CD4-positive, alpha-beta T cell treated with Interleukin-21 for 1 hour (primary cell): Measurements from ENCODE around the gene PRKAR2B.

ENCODE experiments used
- DNase-seq: peaks from one replicate; pipeline ENCODE4 v3.0.0-alpha.2; 2020

The PRKAR2B gene

DNA sequence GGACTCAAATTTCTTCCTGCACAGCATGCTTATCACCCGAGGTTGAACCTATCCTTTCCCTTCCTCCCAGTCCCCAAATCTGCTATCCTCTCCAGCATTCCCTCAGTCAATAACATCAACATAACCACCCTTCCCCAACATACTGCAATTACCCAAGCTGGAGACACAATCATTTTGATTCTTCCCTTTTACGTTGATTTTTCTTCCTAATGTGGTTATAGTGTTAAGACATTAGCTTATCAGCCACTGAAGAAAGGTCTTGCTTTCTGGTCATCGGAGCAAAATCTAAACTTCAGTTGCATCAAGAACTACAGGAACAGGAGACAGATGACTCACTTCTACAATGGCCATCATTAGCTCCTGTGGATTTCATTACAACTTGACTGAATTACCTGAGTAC lies 120.8 kb downstream of the PRKAR2B start:
- DNase-seq, result no peak

DNA sequence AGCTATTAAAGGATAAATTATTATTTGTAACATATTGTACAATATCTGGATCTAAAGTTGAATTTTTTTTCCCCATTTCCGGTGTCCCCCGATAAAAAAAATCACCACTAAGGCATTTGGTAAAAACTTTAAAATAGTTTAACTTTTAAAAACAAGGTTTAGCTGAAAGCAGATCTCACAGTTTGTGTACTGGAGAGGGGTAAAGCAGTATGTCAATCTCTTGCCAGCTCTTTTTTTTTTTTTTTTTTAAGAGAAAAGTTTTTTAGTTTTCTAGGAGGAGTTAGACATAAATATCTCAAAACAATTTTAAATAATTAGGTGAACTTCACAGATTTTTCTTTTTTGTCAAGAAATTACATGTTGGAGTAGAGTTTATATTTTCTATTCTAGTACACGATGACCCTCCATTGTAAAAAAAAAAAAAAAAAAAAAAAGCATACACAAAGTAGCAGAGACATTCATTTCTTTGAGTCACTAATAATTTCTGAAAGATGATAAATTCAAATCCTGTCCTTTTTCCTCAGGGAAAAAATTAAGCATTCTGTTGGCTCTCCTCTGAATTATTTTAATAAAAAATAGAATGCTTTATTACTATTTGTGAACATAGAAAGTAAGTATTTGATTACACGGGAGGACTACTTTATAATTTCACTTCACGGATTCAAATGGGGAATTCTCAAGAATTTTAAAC lies 122.4 kb downstream of the PRKAR2B start:
- no peak for DNase-seq

DNA sequence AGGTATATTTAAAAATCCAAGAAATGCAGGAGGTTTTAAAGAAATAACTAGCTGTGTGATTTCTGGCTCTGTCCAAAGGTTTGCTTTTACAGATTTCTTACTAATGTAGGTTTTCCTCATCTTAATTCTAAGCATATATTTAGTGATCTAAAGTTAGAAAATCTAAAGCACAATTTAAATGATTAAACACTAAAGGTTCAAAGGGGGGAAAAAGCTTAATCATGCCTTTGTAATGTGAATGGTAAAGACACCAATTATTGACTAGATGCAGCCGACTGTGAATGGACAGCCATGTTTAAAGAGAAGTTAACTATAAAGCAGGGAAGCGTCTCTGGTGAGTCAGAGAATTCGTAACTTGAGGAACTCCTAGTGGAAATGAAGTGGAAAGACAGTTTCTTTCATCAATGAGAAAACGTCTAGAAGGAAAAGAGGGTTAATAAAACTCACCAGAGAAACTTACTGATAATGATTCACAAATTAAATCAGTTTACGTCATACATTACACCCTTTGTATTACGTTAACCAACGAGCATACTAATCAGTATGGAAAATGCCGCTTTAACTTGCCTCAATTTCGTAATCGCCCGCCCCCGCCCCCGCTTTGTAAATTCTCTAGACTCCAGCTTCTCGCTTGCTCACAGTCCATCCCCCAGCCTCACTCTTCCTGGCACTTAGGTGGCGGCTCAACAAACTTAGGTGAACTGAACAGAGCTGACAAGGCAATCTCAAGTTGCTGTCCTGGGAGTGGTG lies 123.2 kb downstream of the PRKAR2B start:
- peak; percentile 77 for DNase-seq

DNA sequence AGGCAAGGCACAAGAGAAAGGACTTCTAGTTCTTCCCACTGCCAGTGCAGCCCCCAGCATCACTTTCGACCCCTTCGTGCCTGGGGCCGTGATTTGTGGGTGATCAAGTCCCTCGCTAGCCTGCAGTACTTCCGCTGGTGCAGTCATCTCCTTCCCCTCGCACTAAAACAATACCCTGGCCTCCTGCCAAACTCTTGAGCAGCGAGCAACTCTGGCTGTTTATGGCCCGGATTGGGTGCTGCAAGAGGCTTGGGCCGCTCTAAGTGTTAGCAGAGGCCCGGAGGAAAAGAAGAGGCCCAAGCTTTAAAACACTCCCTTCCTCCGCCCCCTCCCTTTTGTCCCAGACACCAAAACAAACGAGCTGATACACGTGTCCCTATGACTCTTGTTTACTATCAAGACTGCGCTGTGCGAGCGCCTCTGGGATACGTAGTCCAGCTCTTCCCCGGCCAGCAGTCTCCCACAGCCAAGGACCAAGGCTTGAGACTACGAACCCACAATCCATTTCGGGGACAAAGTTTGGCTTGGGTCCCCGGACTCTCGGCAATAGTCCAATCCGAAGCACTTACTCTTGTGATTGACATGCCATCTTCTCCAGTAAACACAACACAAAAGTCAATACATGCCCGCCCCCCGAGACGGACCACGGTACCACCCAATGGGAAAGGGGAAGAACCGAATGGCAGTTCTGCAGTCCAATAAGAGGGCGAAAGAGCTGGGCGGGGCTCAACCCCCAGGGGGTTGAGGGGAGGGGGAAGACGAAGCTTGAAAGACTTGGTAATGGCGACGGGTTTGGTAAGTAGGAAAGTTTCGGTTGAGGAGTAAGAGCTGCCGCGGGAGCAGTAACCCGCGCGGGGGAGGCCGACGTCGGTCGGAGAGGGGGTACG lies 124.0 kb downstream of the PRKAR2B start, which contains the start of gene HBP1:
HBP1 (plus strand) TSS at position 771 of the 887 bp plus-strand sequence. CDS start 10,891 bp downstream, outside the sequence.
- peak; percentile 100 for DNase-seq

DNA sequence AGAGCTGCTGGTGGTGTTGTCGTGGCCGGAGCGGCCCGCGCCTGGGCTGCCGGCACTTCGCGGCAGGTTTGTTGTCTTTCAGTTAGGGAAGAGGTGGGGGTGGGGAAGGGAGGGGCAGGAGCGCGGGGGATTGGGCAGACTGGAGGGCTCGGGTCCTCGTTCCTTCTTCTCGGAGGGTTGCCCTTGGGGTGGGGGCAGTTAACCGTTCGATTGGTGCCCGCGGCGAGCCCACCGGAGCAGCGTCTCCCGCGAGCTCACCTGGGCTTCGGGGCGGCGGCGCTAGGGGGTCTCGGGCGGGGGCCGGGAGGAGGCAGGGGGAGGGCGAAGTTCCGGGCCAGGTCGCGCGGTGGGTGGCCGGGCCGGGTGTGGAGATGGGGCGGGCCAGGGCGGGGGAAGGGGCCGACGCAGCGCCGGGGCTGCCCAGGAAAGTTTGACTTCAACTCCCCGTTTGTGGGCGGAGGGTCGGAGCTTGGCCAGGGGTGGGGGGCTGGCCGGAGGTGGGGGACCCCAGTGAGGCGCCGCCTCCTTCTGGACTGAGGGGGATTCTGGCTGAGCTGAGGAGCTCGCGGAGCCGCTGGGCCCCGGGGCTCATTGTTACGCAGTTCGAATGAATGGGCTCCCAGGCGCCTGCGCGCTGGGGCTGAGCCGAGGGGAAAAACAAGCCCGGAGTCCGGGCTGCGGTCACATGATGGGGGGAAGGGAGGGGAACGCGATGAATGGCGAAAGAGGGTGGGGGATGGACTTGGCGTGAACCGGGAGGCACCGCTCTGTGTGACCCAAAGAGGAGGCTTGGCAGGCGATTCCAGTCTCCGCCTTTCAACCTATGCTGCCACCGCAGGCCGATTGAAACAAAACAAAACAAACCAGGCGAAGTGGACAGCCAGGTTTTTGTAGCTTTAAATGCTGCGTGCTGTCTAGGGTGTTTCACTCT lies 124.9 kb downstream of the PRKAR2B start:
- DNase-seq, result peak; percentile 91

DNA sequence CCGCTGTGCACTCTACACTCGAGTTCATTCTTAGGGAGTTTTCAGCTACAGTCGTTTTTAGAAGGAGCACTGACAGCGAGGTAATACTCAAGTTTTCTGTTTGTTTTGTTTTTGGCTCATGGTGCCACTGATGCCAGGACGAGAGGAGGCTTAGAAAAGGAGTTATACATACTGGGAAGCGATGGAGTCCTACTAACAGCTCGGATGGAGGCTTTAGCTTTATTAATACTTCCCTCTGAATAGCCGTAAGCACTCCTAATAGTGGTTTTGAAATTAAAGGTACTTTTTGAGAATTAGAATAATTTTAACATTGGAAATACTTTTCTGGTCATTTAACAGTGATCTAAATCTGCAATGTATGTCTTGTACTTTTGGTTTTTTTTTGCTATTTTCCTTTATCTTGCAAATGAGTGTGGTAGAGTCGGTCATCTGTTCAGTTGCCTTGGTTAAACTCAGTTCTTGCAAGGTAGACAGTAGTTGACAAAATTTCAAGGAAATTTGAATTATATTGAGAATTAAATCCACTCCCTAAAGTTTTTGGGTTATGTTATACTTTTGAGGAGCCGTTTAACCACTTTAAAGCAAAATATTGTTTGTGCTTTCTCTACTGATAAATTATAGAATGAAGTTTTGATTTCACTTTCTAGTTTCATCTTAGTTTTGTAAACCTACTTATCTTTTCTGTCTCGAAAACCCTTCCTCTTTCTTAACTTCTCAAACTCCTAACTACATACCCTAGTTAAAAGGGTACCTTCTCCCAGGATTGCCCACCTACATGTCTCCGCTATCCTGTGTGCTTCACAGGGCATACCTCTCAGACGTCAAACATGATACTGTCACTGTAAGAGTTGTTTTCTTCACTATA lies 125.8 kb downstream of the PRKAR2B start:
- no peak for DNase-seq

DNA sequence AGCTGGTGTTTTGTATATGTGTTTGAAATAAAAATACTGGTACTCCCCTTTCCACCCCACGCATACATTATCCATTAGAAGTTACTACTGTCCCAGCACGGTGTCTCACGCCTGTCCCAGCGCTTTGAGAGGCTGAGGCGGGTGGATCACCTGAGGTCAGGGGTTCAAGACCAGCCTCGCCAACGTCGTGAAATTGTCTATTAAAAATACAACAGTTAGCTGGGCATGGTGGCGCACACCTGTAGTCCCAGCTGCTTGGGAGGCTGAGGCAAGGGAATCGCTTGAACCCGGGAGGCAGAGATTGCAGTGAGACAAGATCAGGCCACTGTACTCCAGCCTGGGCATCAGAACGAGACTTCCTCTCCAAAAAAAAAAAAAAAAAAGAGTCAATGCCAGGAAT lies 127.0 kb downstream of the PRKAR2B start:
- DNase-seq, result no peak

DNA sequence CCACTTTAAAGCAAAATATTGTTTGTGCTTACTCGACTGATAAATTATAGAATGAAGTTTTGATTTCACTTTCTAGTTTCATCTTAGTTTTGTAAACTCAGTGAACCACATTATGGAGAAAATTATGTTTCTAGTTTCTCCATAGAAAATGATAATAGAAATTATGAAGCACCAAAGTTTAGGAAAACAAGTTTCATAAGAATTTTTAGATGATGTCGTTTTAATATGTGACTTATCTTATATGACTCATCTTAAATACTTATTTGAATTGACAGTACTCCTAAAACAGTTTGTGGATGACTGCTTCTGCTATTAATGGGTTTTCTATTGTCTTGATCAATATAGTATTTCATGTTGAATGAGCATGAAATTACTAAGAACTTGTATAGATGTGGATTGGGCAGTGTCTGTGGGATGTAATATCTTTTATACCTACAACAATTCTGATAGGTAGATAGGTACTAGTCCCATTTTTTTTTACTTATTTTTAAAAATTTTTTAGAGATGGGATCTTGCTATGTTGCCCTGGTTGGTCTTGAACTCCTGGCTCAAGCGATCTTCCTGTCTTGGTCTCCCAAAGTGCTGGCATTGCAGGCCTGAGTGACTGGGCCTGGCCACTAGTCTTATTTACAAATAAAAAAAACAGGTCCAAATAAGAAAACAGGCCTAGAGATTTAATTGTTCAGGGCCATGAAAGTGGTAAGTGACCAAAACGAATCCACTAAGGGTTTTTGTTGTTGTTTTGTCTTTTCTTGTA lies 127.9 kb downstream of the PRKAR2B start:
- DNase-seq, result no peak

DNA sequence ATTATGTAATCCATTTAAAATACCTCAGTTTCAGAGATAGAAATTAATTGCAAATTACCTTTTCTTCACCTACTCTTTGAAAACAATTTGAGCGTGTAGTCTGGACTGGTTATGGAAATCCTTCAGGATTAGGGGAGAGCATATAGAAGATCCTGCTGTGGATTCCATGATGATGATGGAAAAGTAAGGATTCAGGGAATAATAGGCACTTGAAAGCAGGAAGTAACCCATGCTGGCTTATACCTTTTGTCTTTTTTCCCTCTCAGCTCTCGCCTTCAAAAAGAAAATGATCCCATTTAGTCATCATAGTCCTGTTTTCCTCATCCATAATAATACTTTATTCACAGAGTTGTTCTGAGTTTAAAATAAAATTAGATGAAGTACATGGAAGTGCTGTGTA lies 128.7 kb downstream of the PRKAR2B start:
- DNase-seq, result no peak

DNA sequence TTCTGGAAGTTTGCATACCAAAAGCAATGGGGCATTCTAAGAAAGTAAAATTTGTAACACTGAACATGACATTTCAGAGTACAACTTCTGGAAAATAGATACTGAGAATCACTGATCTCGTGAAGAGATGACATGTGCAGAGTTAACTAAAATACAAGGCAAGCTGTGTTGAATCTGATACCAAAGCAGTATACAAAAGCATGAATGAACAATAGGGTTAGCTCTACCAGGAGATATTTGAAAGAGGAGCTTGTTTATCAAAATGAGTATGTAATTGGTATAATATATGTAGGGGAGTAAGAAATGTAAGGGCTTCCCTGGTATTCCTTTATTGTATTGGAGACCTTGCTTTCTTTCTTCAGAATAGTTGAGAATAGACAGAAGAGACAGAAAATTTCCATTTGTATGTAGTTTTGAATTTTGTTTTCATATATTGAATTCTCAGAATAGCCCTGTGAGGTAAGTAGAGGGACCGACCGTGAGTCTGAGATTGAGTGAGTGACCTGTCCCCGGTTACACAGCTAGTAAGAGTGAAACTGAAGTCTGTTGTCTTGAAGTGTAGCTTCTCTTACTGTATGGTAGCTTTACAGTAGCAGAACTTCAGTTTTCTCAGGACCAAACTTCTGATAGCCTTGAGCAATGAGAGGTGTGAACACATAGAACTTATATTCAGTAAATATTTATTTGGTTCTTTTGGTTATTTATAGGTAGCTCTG lies 129.3 kb downstream of the PRKAR2B start:
- DNase-seq, result no peak

DNA sequence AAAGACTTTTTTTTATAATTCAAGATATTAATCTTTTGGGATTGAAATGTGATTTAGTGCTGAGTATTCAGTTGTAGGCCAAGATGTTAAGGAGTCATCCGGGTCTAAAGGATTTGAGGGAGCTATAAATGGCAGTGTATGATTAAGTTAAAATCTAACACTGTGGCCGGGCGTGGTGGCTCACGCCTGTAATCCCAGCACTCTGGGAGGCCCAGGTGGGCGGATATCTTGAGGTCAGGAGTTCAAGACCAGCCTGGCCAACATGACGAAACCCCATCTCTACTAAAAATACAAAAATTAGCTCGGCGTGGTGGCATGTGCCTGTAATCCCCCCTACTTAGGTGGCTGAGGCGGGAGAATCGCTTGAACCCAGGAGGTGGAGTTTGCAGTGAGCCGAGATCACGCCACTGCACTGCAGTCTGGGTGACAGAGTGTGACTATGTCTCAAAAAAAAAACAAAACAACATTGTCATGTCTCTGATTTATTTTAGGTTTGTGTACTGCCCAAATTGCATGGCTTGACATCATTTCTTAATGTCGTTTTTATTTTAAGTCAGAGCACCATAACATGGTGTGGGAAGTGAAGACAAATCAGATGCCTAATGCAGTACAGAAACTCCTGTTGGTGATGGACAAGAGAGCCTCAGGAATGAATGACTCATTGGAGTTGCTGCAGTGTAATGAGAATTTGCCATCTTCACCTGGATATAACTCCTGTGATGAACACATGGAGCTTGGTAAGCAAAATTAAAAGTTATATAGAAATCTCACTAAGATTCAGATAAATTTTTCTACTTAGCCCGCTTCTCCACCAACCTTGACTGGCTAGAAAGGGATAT lies 135.0 kb downstream of the PRKAR2B start:
- no peak for DNase-seq

DNA sequence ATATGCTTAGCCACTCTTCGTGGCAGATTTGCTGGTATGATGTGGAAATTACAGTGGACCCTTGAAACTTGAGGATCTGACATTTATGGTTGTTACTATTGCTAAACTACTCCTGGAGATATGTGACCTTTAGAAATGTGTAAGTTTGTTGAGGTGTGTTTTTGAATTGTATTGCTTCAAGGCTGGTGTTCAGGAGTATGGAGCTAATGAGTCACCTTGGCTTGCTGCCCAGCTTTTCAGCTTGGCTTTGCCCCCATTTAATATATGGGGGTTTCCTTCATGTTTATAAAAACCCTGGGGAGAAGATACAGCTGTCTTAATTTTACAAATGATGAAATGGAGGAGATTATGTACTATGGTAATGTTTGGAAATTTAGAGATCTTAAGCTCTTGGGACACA lies 135.9 kb downstream of the PRKAR2B start:
- DNase-seq, result peak; percentile 20

DNA sequence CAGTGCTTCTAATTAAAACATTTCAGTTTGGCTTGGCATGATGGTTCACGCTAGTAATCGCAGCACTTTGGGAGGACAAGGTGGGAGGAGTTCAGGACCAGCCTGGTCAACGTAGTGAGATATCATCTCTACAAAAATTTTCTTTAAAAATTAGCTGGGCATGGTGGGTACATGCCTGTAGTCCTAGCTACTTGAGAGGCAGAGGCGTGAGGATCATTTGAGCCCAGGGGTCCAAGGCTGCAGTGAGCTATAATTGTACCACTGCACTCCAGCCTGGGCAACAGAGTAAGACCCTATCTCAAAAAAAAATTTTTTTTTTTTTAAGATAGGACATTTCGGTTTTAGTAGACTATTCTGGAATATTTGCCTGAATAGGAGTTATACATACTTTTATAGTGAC lies 136.7 kb downstream of the PRKAR2B start:
- no peak for DNase-seq

DNA sequence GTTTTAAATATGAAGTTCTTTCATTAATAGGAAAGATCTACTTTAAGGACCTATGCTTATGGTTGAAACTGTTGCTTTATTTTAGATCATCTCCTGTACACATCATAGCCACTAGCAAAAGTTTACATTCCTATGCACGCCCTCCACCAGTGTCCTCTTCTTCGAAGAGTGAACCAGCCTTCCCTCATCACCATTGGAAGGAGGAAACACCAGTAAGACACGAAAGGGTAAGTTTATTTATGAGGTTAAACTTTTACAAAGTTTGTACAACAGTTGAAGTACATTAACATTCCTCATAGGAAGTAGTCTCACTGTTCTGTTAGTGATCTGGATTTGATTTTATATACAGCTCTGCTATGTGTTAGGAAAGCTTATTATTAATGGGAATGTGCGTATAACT lies 141.2 kb downstream of the PRKAR2B start:
- DNase-seq, result no peak

DNA sequence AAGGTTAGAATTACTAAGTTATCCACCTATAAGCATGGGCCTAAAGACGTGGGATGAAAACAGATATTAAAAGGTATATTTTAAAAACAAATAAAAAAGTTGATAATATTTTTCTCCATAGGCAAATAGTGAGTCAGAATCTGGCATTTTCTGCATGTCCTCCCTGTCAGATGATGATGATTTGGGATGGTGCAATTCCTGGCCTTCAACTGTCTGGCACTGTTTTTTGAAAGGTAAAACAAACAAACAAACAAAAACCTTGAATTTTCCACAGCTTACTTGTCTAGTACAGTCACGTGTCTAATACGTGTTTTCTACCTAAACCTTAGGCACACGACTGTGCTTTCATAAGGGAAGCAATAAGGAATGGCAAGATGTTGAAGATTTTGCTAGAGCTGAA lies 141.7 kb downstream of the PRKAR2B start:
- DNase-seq, result no peak

DNA sequence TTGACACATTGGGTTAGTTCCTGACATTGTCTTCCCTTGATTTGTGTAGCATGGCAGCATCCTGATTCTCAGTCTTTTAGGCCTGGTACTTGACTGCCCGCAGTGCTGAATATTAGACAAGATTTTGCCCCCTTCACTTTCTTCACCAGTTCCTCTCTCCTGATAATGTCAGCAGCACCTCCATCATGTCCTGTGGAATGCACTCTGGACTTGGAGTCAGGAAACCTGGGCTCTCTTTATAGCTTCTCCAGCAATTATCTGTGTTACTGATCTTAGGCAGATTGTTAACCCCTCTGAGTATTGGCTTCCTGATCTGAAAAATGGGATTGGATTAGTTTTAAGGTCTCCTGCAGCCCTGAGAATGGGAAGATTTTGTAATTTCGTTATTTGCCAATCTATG lies 143.3 kb downstream of the PRKAR2B start:
- no peak for DNase-seq

DNA sequence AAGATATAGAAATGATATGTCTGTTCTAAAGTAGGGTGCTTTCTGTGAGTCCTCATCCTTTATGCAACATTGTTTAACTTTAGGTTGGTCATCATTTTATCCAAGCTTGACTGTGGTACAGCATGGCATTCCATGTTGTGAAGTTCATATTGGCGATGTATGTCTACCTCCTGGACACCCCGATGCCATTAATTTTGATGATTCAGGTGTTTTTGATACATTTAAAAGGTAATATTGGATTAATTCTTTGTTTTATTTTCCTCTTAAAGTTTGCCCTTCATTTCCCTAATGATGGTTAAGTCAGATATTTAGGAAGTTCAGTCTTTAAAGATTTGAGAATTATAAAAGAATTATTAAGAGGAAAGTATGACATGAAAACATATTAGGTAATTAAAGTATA lies 145.6 kb downstream of the PRKAR2B start:
- no peak for DNase-seq

DNA sequence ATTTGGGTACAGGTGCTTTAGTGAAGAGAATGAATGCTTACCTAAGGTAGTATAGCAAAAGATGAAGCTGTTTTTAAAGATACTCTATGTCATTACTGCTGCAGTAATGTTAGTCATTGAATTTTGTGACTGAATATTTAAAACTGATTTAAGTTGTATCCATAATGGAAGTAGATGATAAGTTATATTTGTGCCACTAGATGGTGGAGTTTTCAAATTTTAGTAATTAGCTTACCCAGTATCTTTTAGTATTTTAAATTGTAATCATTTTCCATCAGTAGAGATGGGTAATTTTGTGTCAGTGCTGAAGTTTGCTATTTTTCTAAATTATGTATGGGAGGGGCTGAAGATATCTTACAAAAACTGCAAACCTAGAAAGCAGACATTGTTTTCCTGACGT lies 149.5 kb downstream of the PRKAR2B start:
- no peak for DNase-seq
